ENCODE data around the gene MSL2. TPM values are rescaled to one million over a fixed set of nuclear protein-coding genes. Genes with fewer than 3 reads are reported as not detected.

Gene MSL2
- total RNA-seq, 2 experiments from 2014 or later = 39.5 to 48.3 TPM

- CTCF ChIA-PET = interaction anchor here (0.7 kb wide), 1 partner anchor 26 kb away, joined by 3 read pairs; no protein-coding TSS in a partner anchor
- Mint-ChIP-seq H3K9me3 (ENCODE audit: low read depth) (peaks cover 5% of the 10 kb centered on the region), H3K27me3 (peaks cover 6% of the 10 kb centered on the region), H3K27ac (no peak overlapping the region), H3K4me1 (peaks cover 7% of the 10 kb centered on the region), H3K36me3 (ENCODE audit: low read depth) (peaks cover 8% of the 10 kb centered on the region), H3K4me3 (no peak overlapping the region)
- intact Hi-C loops (cut with DNase I, micrococcal nuclease) = no loop called here
- POLR2A ChIA-PET = no interaction called here
- ATAC-seq (no peak), DNase-seq (no peak)
Observed at GRCh38 chr3:136114421-136114820, 81.7 kb downstream of the MSL2 start.

GRCh38 chr3:136110481-136110880 is 85.7 kb downstream of the MSL2 start:
- ChIA-PET POLR2A (interaction anchor here (0.6 kb wide), 1 partner anchor 86 kb away, joined by 3 read pairs; no protein-coding TSS in a partner anchor), CTCF (no interaction called here)
- Mint-ChIP-seq H3K4me1 (peaks cover 7% of the 10 kb centered on the region), H3K36me3 (ENCODE audit: low read depth) (peaks cover 1% of the 10 kb centered on the region), H3K27ac (no peak overlapping the region), H3K4me3 (no peak overlapping the region), H3K9me3 (ENCODE audit: low read depth) (no peaks in the 10 kb centered on the region), H3K27me3 (no peaks in the 10 kb centered on the region)
- ATAC-seq (no peak), DNase-seq (no peak)
- intact Hi-C loops (cut with DNase I, micrococcal nuclease) = no loop called here

- Mint-ChIP-seq H3K4me3 (no peak overlapping the region), H3K27me3 (no peaks in the 10 kb centered on the region), H3K36me3 (ENCODE audit: low read depth) (peaks cover 1% of the 10 kb centered on the region), H3K27ac (no peak overlapping the region), H3K9me3 (ENCODE audit: low read depth) (no peaks in the 10 kb centered on the region), H3K4me1 (peaks cover 10% of the 10 kb centered on the region)
- CTCF ChIA-PET = interaction anchor here (0.6 kb wide), 1 partner anchor 248 kb away, joined by 4 read pairs; no protein-coding TSS in a partner anchor
- POLR2A ChIA-PET = no interaction called here
- peak; percentile 53 for ATAC-seq
- intact Hi-C loops (cut with DNase I, micrococcal nuclease) = no loop called here
- DNase-seq = no peak
Observed at GRCh38 chr3:136109499-136109898, 86.6 kb downstream of the MSL2 start.

- H3K4me3 Mint-ChIP-seq = no peak overlapping the region
- H3K36me3 Mint-ChIP-seq (ENCODE audit: low read depth) = no peaks in the 10 kb centered on the region
- no peaks in the 10 kb centered on the region for H3K9me3 Mint-ChIP-seq (ENCODE audit: low read depth)
- intact Hi-C loops (cut with DNase I, micrococcal nuclease) = no loop called here
- no peak overlapping the region for H3K27ac Mint-ChIP-seq
- no peaks in the 10 kb centered on the region for H3K27me3 Mint-ChIP-seq
- CTCF ChIA-PET = no interaction called here
- ATAC-seq (no peak), DNase-seq (no peak)
- POLR2A ChIA-PET = no interaction called here
- H3K4me1 Mint-ChIP-seq = peaks cover 10% of the 10 kb centered on the region
Observed at GRCh38 chr3:136106101-136106500, 90.0 kb downstream of the MSL2 start.

- no peaks in the 10 kb centered on the region for H3K9me3 Mint-ChIP-seq (ENCODE audit: low read depth)
- peaks cover 10% of the 10 kb centered on the region for H3K4me1 Mint-ChIP-seq
- ATAC-seq (no peak), DNase-seq (no peak)
- no peak overlapping the region for H3K4me3 Mint-ChIP-seq
- no peaks in the 10 kb centered on the region for H3K27me3 Mint-ChIP-seq
- POLR2A ChIA-PET = no interaction called here
- CTCF ChIA-PET = interaction anchor here (0.5 to 0.6 kb wide), 2 partner anchors 139 to 962 kb away, joined by 3 read pairs; no protein-coding TSS in a partner anchor
- H3K36me3 Mint-ChIP-seq (ENCODE audit: low read depth) = no peaks in the 10 kb centered on the region
- no peak overlapping the region for H3K27ac Mint-ChIP-seq
- intact Hi-C loops (cut with DNase I, micrococcal nuclease) = no loop called here
Observed at GRCh38 chr3:136105044-136105443, 91.1 kb downstream of the MSL2 start.

Other genes with a start within 250 kb of the MSL2 start
- under 1 TPM; 0.18 to 0.51 TPM for gene PPP2R3A, start 230.6 kb downstream of the MSL2 start, total RNA-seq
- gene PCCB, start 54.0 kb upstream of the MSL2 start, total RNA-seq = 10 to 100 TPM; 45.3 to 51.8 TPM